GF-D8 (cell line): Measurements from ENCODE around the gene PAK1IP1.
"Not testable (repeated sequence)": the region's sequence is repeated elsewhere in the genome, so short reads cannot be mapped to it uniquely, and the experiment has no call there.

Source experiments
- DNase-seq: peaks from one replicate; lab custom pipeline; 2025; lab: John Stamatoyannopoulos, UW

Gene PAK1IP1

DNA sequence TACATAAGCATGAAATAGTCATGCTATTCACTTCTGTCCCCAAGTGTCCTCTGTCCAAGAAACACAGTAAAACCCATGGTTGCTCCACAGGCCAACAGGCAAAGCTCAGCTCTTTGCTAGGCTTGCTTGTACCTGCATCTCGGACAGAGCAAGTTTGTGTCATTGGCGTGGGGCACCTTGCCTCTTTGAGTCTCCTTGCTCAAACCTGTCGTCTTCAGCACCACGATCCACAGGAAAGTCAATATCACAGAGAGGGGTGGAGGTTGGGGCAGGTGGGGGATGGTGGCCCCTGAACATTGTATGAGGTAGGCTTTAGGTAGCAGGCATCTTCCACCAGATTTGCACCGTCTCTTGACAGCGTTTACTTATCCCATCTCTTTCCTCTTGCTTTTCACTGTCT, 48.7 kb downstream of the PAK1IP1 start:
- no peak for DNase-seq

DNA sequence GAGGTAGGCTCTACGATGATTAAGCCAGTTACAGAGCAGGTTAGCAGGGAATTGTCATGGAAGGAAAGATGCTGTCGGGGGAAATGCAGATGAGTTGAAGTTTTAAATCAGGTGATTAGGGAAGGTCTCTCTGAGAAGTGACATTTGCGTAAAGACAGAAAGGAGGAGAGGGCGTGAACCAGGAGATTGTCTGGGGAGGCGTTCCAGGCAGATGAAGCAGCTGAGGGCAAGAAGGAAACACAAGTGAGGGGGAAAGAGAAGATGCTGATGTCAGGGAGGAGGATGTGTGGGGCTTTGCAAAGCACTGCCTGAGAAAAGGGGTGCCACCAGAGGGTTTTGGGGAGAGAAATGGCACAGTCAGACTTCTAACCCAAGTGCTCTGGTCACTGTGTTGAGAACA, 50.3 kb downstream of the PAK1IP1 start:
- DNase-seq = no peak

DNA sequence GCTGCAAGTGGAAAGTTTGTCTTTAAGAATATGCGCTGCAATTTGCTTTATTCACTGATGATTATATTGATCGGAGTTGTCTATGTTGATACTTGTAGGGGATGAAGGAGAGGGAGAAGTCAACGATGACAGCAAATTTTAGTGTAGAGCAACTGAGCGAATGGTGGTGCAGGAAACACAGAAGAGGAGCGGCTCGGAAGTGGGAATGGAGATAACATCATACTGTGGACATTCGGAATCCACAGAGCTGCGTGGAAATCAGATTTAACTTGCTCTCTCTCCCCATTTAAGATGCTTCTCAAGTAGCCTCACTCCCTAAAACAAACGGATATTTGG, 52.1 kb downstream of the PAK1IP1 start:
- no peak for DNase-seq

DNA sequence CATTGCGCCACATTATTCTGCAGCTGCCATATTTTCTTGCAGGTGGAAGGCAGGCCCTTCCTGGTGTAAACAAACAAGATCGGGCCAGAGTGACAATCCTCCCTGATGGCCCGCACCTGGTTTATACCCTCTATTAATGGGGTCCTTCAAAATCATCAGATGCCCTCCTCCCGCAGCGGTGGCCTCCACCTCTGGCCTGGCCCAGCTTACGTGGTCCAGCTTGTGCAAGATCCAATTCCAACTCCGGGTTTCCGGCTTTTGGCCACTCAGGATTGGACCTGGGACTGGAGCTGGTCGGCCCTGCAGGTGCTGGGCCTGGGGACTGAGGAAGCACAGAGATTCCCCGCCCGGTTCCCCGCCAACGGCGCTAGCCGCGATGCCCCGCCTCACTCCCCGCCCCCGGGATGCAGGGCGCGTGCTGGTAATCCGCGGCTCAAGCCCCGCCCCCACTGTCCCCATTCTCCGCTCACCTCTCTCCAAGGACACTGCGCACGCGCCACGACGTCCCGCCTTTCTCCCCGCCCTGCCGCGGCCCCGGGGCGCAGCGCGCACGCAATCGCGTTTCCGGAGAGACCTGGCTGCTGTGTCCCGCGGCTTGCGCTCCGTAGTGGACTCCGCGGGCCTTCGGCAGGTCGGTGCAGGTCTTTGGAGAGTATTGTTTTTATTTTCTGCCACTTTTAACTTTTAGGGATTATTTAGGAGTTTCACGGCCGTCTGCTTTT, 52.6 kb downstream of the PAK1IP1 start, which contains the start of gene TMEM14B:
TMEM14B (plus strand) TSS at position 555 of the 722 bp plus-strand sequence. CDS start 1,441 bp downstream, outside the sequence.
- DNase-seq = peak; percentile 93

DNA sequence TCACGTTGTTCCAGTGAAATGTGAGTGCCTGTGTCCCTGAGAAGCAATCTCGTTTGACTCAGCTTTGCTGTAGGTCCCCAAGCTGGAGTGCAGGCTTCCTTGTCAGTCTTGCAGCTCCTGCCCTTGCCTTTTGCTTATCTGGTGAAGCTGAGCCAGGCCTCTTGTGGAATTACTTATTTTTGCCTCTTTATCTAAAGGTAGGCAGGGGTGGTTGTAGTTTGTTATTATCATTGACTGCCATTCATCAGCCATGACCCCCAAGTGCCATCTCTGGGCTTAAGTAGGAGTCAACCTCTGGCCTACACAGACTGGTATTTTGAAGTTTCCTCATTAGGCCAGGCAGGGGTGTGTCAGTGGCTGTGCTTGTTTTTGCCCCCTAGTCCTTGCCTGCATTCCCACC, 55.0 kb downstream of the PAK1IP1 start:
- no peak for DNase-seq

DNA sequence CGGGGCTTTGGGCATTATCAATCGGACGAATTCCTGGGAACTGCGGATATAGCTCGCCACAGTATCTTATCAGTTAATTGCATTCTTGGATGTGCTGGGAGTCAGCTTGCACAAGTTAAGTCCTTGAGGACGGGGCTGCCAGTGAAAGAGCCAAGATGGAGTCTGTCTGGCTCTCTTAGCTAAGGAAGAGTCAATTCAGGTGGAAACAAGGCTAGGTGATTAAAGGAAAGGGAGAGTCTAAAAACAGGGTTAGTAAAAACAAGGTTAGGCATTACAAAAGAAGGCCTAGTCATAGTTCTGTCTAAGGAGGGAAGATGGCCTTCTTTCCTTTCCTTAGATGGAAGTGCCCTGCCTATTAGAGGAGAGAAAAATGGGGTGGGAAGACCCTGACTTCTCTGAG, 55.8 kb downstream of the PAK1IP1 start:
- not testable (repeated sequence) for DNase-seq

DNA sequence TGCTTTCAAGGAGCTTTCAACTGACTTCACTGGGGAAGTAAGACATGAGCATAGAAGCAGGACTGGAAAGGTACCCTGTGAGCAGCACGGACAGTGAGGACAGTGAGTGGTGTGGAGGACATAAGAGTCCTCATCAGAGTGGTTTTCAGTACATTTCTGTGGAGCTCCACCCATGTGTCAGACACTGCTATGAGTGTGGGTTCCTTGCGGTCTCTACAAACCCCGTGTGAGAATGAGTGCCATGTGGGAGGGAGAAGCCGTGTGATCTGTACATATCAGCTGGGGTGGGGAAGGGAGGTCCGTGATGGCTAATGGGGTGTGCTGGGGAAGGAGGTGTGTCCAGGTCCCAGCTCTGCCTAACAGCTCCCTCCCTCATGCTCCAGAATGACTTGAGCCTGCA, 57.0 kb downstream of the PAK1IP1 start:
- not testable (repeated sequence) for DNase-seq

DNA sequence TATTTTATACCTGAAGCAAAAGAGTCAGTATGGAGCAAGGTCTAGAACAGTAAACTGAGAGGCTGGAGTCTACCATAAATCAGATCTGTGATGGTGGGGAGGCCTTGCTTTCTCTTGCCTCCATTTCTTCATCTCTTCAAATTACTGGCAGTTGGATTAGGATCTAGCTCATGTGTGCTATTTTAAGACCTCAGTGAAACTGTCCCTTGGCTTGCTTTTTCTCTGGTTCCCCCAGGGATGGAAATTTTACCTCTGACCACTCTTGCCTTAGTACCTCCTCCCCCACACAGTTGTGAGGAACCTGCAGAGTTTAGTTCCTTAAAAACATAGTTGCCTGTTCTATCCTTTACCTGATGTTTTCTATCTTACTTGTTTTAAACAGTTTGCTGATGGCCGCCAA, 61.3 kb downstream of the PAK1IP1 start:
- DNase-seq = no peak
